ENCODE measurements around the gene MLX.

MLX gene

DNA sequence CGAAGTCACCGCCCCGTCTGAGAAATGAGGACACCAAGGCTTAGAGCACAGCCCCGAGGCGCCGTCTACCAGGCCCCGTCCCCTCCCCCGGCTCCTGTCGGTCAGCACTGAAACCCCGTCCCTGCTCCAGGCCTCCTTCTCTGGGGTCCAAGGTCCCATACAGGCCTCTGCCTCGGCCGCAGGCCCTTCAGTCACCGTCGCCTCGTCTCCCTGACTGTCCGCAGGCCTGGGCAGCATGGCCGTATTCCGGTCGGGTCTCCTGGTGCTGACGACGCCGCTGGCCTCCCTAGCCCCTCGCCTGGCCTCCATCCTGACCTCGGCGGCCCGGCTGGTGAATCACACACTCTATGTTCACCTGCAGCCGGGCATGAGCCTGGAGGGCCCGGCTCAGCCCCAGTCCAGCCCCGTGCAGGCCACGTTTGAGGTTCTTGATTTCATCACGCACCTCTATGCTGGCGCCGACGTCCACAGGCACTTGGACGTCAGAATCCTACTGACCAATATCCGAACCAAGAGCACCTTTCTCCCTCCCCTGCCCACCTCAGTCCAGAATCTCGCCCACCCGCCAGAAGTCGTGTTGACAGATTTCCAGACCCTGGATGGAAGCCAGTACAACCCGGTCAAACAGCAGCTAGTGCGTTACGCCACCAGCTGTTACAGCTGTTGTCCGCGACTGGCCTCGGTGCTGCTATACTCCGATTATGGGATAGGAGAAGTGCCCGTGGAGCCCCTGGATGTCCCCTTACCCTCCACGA is 4.3 kb upstream of the MLX start:
- Histone ChIP-seq H3K27ac (ENCODE audit: low read length) (no peak overlapping the region), H3K36me3 (ENCODE audit: insufficient read depth, low read depth, low read length) (peaks cover 28% of the 10 kb centered on the region), H3K27me3 (ENCODE audit: insufficient read depth, low read length) (no peaks in the 10 kb centered on the region), H3K9ac (ENCODE audit: low read depth, low read length) (peak overlapping the region; percentile 89), H3K4me1 (ENCODE audit: insufficient read depth, low read length) (peaks cover 7% of the 10 kb centered on the region; the same call in 1 of the 2 replicates), H3K4me3 (ENCODE audit: low read length) (peak overlapping the region; percentile 79), H3K9me3 (ENCODE audit: insufficient read depth, low read depth, low read length) (no peaks in the 10 kb centered on the region)

- no peak overlapping the region for H3K27ac ChIP-seq (ENCODE audit: low read length)
- H3K4me3 ChIP-seq (ENCODE audit: low read length), result peak overlapping the region; percentile 79
- peaks cover 7% of the 10 kb centered on the region; the same call in 1 of the 2 replicates for H3K4me1 ChIP-seq (ENCODE audit: insufficient read depth, low read length)
- H3K9ac ChIP-seq (ENCODE audit: low read depth, low read length), result peak overlapping the region; percentile 89; the same call in 1 of the 2 replicates
- H3K27me3 ChIP-seq (ENCODE audit: insufficient read depth, low read length), result no peaks in the 10 kb centered on the region
- H3K9me3 ChIP-seq (ENCODE audit: insufficient read depth, low read depth, low read length), result no peaks in the 10 kb centered on the region
- peaks cover 28% of the 10 kb centered on the region for H3K36me3 ChIP-seq (ENCODE audit: insufficient read depth, low read depth, low read length)
These were observed 3.8 kb upstream of the MLX start for GRCh38 chr17:42563143-42563509.

DNA sequence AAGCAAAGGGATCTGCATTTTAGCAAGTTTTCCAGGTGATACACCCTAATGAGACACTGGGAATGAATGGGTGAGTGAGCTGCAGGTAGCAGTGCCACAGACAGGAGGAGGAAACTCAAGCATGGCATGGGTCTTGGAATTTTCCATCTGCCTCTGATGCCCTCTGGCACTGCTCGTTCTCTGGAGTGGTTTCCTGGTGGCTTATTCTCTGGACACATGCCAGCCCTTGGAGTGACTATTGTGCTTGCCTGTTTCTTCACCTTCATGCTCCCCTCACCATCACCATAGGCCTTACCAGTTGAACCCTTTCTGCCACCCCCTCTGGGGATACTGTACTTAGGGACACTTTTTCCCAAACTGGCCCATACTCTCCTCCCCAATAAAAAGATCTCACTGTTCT is 3.4 kb upstream of the MLX start:
- Histone ChIP-seq H3K27ac (ENCODE audit: low read length) (no peak overlapping the region), H3K4me3 (ENCODE audit: low read length) (peak overlapping the region; percentile 79; the same call in 1 of the 2 replicates), H3K4me1 (ENCODE audit: insufficient read depth, low read length) (peaks cover 7% of the 10 kb centered on the region; the same call in 1 of the 2 replicates), H3K9me3 (ENCODE audit: insufficient read depth, low read depth, low read length) (no peaks in the 10 kb centered on the region), H3K36me3 (ENCODE audit: insufficient read depth, low read depth, low read length) (peaks cover 32% of the 10 kb centered on the region), H3K9ac (ENCODE audit: low read depth, low read length) (no peak overlapping the region), H3K27me3 (ENCODE audit: insufficient read depth, low read length) (no peaks in the 10 kb centered on the region)

- no peak overlapping the region for H3K4me3 ChIP-seq (ENCODE audit: low read length)
- H3K27ac ChIP-seq (ENCODE audit: low read length), result no peak overlapping the region
- H3K9ac ChIP-seq (ENCODE audit: low read depth, low read length), result no peak overlapping the region
- H3K9me3 ChIP-seq (ENCODE audit: insufficient read depth, low read depth, low read length), result no peaks in the 10 kb centered on the region
- H3K36me3 ChIP-seq (ENCODE audit: insufficient read depth, low read depth, low read length), result peaks cover 35% of the 10 kb centered on the region
- peaks cover 7% of the 10 kb centered on the region; the same call in 1 of the 2 replicates for H3K4me1 ChIP-seq (ENCODE audit: insufficient read depth, low read length)
- H3K27me3 ChIP-seq (ENCODE audit: insufficient read depth, low read length), result no peaks in the 10 kb centered on the region
These were observed 3.0 kb upstream of the MLX start for GRCh38 chr17:42563950-42564349.

- peaks cover 46% of the 10 kb centered on the region for H3K36me3 ChIP-seq (ENCODE audit: insufficient read depth, low read depth, low read length)
- no peak overlapping the region for H3K4me3 ChIP-seq (ENCODE audit: low read length)
- H3K9ac ChIP-seq (ENCODE audit: low read depth, low read length), result no peak overlapping the region
- H3K27ac ChIP-seq (ENCODE audit: low read length), result no peak overlapping the region
- H3K9me3 ChIP-seq (ENCODE audit: insufficient read depth, low read depth, low read length), result no peaks in the 10 kb centered on the region
- H3K27me3 ChIP-seq (ENCODE audit: insufficient read depth, low read length), result no peaks in the 10 kb centered on the region
- H3K4me1 ChIP-seq (ENCODE audit: insufficient read depth, low read length), result peaks cover 7% of the 10 kb centered on the region; the same call in 1 of the 2 replicates
These were observed 1.9 kb upstream of the MLX start for GRCh38 chr17:42564815-42565522.

- H3K9me3 ChIP-seq (ENCODE audit: insufficient read depth, low read depth, low read length), result no peaks in the 10 kb centered on the region
- no peaks in the 10 kb centered on the region for H3K27me3 ChIP-seq (ENCODE audit: insufficient read depth, low read length)
- H3K4me1 ChIP-seq (ENCODE audit: insufficient read depth, low read length), result peaks cover 7% of the 10 kb centered on the region; the same call in 1 of the 2 replicates
- peak overlapping the region; percentile 86; the same call in 1 of the 2 replicates for H3K9ac ChIP-seq (ENCODE audit: low read depth, low read length)
- H3K27ac ChIP-seq (ENCODE audit: low read length), result no peak overlapping the region
- H3K36me3 ChIP-seq (ENCODE audit: insufficient read depth, low read depth, low read length), result peaks cover 52% of the 10 kb centered on the region
- no peak overlapping the region for H3K4me3 ChIP-seq (ENCODE audit: low read length)
These were observed 1.2 kb upstream of the MLX start for GRCh38 chr17:42565523-42566214.

DNA sequence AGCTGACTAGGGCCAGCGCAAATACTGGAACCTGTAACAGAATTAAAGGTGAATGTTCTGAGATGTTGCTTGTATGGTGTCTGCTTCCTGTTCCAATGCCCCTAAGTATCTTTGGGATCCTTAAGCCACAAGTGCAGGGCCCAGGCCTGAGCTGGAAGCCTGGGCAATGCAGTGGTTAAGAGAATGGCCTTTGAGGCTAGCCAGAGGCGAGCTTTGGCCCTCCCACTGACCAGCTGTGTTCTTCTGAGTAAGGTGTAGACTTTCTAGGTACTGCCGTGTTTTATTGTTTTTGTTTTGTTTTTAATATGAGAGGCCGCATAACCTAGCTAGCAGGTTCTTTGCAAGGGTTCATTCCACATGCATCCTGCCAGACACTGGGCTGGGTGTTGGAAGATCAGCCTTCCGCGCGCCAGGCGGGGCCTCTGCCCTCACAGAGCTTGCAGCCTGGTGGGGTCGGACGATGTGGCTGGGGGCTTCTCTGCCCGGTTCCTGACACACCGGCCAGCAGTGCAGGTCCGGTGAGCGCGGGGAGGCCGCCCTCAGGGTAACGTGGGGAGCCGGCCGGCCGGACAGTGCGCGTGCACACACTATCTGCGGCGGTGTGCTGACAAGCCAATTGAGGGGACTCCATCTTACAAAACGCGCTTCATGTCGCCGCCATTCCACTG is 551 bp upstream of the MLX start:
- Histone ChIP-seq H3K4me3 (ENCODE audit: low read length) (peak overlapping the region; percentile 91), H3K9ac (ENCODE audit: low read depth, low read length) (peak overlapping the region; percentile 86; the same call in 1 of the 2 replicates), H3K27ac (ENCODE audit: low read length) (peak overlapping the region; percentile 98), H3K27me3 (ENCODE audit: insufficient read depth, low read length) (no peaks in the 10 kb centered on the region), H3K36me3 (ENCODE audit: insufficient read depth, low read depth, low read length) (peaks cover 59% of the 10 kb centered on the region), H3K4me1 (ENCODE audit: insufficient read depth, low read length) (peaks cover 7% of the 10 kb centered on the region; the same call in 1 of the 2 replicates), H3K9me3 (ENCODE audit: insufficient read depth, low read depth, low read length) (no peaks in the 10 kb centered on the region)

- Histone ChIP-seq H3K4me1 (ENCODE audit: insufficient read depth, low read length) (no peaks in the 10 kb centered on the region), H3K36me3 (ENCODE audit: insufficient read depth, low read depth, low read length) (peaks cover 77% of the 10 kb centered on the region), H3K27ac (ENCODE audit: low read length) (no peak overlapping the region), H3K9ac (ENCODE audit: low read depth, low read length) (no peak overlapping the region), H3K9me3 (ENCODE audit: insufficient read depth, low read depth, low read length) (no peaks in the 10 kb centered on the region), H3K4me3 (ENCODE audit: low read length) (no peak overlapping the region), H3K27me3 (ENCODE audit: insufficient read depth, low read length) (no peaks in the 10 kb centered on the region)
These were observed 1.6 kb downstream of the MLX start for GRCh38 chr17:42568341-42569111.

- Histone ChIP-seq H3K9me3 (ENCODE audit: insufficient read depth, low read depth, low read length) (no peaks in the 10 kb centered on the region), H3K9ac (ENCODE audit: low read depth, low read length) (no peak overlapping the region), H3K27ac (ENCODE audit: low read length) (no peak overlapping the region), H3K27me3 (ENCODE audit: insufficient read depth, low read length) (no peaks in the 10 kb centered on the region), H3K4me3 (ENCODE audit: low read length) (no peak overlapping the region), H3K4me1 (ENCODE audit: insufficient read depth, low read length) (no peaks in the 10 kb centered on the region), H3K36me3 (ENCODE audit: insufficient read depth, low read depth, low read length) (peaks cover 78% of the 10 kb centered on the region)
These were observed 4.7 kb downstream of the MLX start for GRCh38 chr17:42571435-42572225.

GRCh38 chr17:42573095-42573494 is 6.2 kb downstream of the MLX start:
- Histone ChIP-seq H3K4me3 (ENCODE audit: low read length) (no peak overlapping the region), H3K36me3 (ENCODE audit: insufficient read depth, low read depth, low read length) (peaks cover 78% of the 10 kb centered on the region), H3K9me3 (ENCODE audit: insufficient read depth, low read depth, low read length) (no peaks in the 10 kb centered on the region), H3K4me1 (ENCODE audit: insufficient read depth, low read length) (no peaks in the 10 kb centered on the region), H3K27me3 (ENCODE audit: insufficient read depth, low read length) (no peaks in the 10 kb centered on the region), H3K9ac (ENCODE audit: low read depth, low read length) (no peak overlapping the region), H3K27ac (ENCODE audit: low read length) (no peak overlapping the region)
